OCI-LY3 (cell line): ENCODE measurements around the gene GPR137C.

Source experiments
- CTCF ChIP-seq: fragments of 200-600, 300-600 bp; sonication (generic); IDR thresholded peaks from 2 replicates; pipeline ENCODE4 v1.5.1; 2014; ENCODE audit warnings: antibody characterized with exemption, low read length, low read depth
- EZH2phosphoT487 ChIP-seq: fragments of 200-600 bp; shearing (Covaris generic); IDR thresholded peaks from 2 replicates; pipeline ENCODE4 v1.6.1; 2018; ENCODE audit warnings: antibody characterized with exemption, mixed run types, low read depth

DNA sequence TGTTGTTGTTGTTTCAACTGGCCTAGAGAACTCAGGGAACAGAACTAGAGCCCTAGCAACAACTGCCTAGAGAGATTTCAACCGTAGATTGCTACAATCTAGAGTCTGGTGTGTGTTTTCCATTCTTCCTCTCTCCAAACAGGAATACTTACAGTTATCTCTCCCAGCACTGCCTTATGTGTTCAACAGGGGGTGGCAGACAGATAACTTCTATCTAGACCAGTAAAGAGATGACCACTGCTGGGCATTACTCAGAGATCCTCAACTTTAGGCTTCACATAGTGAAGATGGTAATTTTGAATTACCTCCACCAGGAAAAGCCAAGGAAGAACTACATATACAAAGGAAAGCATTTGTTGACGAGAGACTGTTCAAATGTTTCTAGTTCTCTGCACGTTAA is 5.1 kb upstream of the GPR137C start:
- no peak for TF ChIP-seq CTCF
- no peak for TF ChIP-seq EZH2phosphoT487
